ENCODE data around the gene DEUP1.

DEUP1 gene

DNA sequence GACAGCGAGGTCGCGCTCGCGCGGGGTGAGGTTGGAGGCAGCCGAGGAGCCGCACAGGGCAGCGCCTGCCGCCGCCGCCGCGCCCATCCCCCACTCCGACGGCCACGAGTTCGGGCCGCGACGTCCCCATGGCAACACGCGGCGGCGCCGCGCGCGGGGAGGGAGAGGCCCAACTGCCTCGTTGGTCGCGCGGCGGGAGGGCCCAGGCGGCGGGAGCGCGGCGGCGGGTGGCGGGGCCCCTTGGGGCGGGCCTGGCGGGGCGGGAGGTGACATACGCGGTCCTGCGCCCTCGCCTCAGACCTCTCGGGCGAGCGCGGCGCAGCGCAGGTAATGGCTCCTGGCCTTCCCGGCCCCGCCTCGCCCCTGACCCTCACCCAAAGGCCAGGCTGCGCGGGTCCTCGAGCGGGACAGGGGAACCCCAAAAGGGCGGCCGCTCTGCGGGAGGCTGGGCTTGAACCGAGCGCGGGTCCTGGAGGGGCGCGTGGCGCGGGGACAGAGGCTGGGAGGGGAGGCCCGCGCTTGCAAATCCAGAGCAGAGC, at the start of gene DEUP1:
DEUP1 (plus strand) TSS at position 297 of the 539 bp plus-strand sequence. CDS start 1,518 bp downstream, outside the sequence.
- DNase-seq (ENCODE audit: low spot score): peak; percentile 67
- TF ChIP-seq, protein P1, sequence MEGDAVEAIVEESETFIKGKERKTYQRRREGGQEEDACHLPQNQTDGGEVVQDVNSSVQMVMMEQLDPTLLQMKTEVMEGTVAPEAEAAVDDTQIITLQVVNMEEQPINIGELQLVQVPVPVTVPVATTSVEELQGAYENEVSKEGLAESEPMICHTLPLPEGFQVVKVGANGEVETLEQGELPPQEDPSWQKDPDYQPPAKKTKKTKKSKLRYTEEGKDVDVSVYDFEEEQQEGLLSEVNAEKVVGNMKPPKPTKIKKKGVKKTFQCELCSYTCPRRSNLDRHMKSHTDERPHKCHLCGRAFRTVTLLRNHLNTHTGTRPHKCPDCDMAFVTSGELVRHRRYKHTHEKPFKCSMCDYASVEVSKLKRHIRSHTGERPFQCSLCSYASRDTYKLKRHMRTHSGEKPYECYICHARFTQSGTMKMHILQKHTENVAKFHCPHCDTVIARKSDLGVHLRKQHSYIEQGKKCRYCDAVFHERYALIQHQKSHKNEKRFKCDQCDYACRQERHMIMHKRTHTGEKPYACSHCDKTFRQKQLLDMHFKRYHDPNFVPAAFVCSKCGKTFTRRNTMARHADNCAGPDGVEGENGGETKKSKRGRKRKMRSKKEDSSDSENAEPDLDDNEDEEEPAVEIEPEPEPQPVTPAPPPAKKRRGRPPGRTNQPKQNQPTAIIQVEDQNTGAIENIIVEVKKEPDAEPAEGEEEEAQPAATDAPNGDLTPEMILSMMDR (IDR thresholded peaks at IDR 0.05; ENCODE audit: extremely low read depth, insufficient read depth, missing control alignments): no peak
- in situ Hi-C loops (cut with MboI; ENCODE audit: low pct_unique_long_range_greater_than_20kb, low sequenced_read_pairs, unreplicated experiment): no loop called here

- no peak for DNase-seq (ENCODE audit: low spot score)
- TF ChIP-seq, protein P1 (IDR thresholded peaks at IDR 0.05; ENCODE audit: extremely low read depth, insufficient read depth, missing control alignments): no peak
- in situ Hi-C loops (cut with MboI; ENCODE audit: low pct_unique_long_range_greater_than_20kb, low sequenced_read_pairs, unreplicated experiment): no loop called here
Measured at GRCh38 chr11:93285430-93285829, 45.1 kb upstream of the DEUP1 start.

GRCh38 chr11:93287434-93287833, 43.1 kb upstream of the DEUP1 start:
- TF ChIP-seq, protein P1 (IDR thresholded peaks at IDR 0.05; ENCODE audit: extremely low read depth, insufficient read depth, missing control alignments): no peak
- in situ Hi-C loops (cut with MboI; ENCODE audit: low pct_unique_long_range_greater_than_20kb, low sequenced_read_pairs, unreplicated experiment): no loop called here
- DNase-seq (ENCODE audit: low spot score): no peak

DNA sequence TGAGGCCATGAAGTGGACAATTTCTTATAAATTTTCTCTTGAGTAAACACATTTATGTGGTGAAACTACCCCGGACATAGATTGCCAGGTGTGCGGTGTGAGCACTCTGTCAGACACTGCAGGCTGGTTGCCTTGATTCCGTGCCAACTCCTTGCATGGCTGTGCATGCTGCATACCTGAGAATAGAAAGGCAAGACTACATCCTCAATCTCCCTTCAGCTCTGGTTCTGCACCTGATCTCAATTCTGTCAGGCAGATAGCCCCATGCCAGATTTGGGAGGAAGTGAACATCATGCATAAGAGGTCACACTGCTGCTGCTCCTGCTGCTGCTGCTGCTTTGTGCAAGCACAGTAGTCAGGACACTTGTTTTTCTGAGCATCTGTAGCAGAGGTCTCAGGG, 42.5 kb upstream of the DEUP1 start:
- no peak for DNase-seq (ENCODE audit: low spot score)
- in situ Hi-C loops (cut with MboI; ENCODE audit: low pct_unique_long_range_greater_than_20kb, low sequenced_read_pairs, unreplicated experiment): no loop called here
- TF ChIP-seq, protein P1 (IDR thresholded peaks at IDR 0.05; ENCODE audit: extremely low read depth, insufficient read depth, missing control alignments): no peak

- DNase-seq (ENCODE audit: low spot score): no peak
- TF ChIP-seq, protein P1 (IDR thresholded peaks at IDR 0.05; ENCODE audit: extremely low read depth, insufficient read depth, missing control alignments): no peak
- in situ Hi-C loops (cut with MboI; ENCODE audit: low pct_unique_long_range_greater_than_20kb, low sequenced_read_pairs, unreplicated experiment): no loop called here
Measured at GRCh38 chr11:93288767-93289166, 41.8 kb upstream of the DEUP1 start.

DNA sequence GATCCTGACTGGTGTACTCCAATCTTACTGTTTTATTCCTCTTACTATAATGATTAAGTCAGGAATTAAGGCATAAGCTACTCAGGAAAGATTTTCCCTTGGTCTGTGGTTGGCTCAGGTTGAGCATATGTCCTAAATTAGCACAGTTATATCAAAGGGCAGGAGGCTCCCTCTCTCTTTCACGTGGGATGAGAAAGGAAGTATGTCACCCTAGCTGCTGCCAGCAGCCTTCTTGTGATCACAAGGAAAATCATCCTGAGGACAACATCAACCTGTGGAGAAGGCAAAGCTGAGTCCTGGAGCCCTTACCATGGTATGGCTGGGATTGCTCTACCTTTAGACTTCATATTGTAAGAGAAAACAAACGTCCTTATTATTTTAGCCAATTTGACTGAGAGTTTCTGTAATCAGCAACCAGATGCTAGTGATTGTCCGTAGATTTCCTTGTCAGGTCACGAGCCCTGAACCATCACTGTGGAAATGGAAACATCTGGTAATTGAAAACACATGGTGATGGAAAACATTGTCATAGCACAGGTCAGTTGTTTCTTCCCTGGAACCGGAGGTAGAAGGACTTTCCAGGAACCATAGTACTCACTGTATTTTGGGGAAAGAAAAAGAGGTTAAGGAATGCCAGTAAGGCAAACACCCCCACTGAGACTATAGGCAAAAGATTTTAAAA, 40.6 kb upstream of the DEUP1 start:
- in situ Hi-C loops (cut with MboI; ENCODE audit: low pct_unique_long_range_greater_than_20kb, low sequenced_read_pairs, unreplicated experiment): no loop called here
- no peak for DNase-seq (ENCODE audit: low spot score)
- TF ChIP-seq, protein P1 (IDR thresholded peaks at IDR 0.05; ENCODE audit: extremely low read depth, insufficient read depth, missing control alignments): no peak
